Mucosa of descending colon (tissue), 3 donors: ENCODE data around the gene FMO2. TPM values are rescaled to one million over a fixed set of nuclear protein-coding genes. Genes with fewer than 3 reads are reported as not detected.

Experiments
- ATAC-seq: fragments of 200-7000 bp; cut with Tn5 transposase; one replicate; pipeline ENCODE4 v1.9.1; 2020; ENCODE audit warnings: mild to moderate bottlenecking, moderate library complexity
- DNase-seq, 3 donors: peaks; one replicate each; pipeline ENCODE4 v3.0.0-alpha.2; 2020
- H3K36me3 ChIP-seq: fragments of 200-600 bp; one replicate; pipeline ENCODE4 v1.8.0; 2021; ENCODE audit warnings: low read depth, mild to moderate bottlenecking
- H3K4me1 ChIP-seq: fragments of 200-600 bp; one replicate; pipeline ENCODE4 v1.8.0; 2021; ENCODE audit warnings: low read depth, mild to moderate bottlenecking
- H3K4me3 ChIP-seq: fragments of 200-600 bp; one replicate; pipeline ENCODE4 v1.8.0; 2021; ENCODE audit warnings: mild to moderate bottlenecking
- H3K9me3 ChIP-seq: fragments of 200-600 bp; one replicate; pipeline ENCODE4 v1.8.0; 2021; ENCODE audit warnings: mild to moderate bottlenecking
- intact Hi-C, 2 donors: fragments of 100-400 bp; cut with DNase I in 1 of 2; cut with micrococcal nuclease in 1 of 2; formaldehyde crosslinking; loops; one replicate each; pipeline versions ENCODE4 v1.11.0 to v1.11.1; 2022; cut with DNase I, micrococcal nuclease
- total RNA-seq, 3 donors: library from RNA; stranded (reverse); fragmentation: NEBNext Ultra II Directional in 2 of 3; extraction: Animal tissue kit (Norgen Biotek cat#: 25700) in 2 of 3; gene quantifications; one replicate each; pipeline versions ENCODE4 v1.2.1 to v1.2.4, GENCODE V29; 2021 to 2023
- TF ChIP-seq, protein P1 (sequence below): fragments of 200-600 bp; IDR thresholded peaks from one replicate; pipeline ENCODE4 v1.8.0; 2022; ENCODE audit warnings: antibody characterized with exemption, mild to moderate bottlenecking
- donor health status: DM: no; HTN: no; CAD: no; lungs with moderate emphysema.
- donor health status: DM: no; HTN: no; CAD: no.
- donor health status: DM: no; HTN: yes; CAD: no.

FMO2 gene
- total RNA-seq, 3 donors from 2014 or later: 0.55 to 6.1 (median 1.2) TPM

DNA sequence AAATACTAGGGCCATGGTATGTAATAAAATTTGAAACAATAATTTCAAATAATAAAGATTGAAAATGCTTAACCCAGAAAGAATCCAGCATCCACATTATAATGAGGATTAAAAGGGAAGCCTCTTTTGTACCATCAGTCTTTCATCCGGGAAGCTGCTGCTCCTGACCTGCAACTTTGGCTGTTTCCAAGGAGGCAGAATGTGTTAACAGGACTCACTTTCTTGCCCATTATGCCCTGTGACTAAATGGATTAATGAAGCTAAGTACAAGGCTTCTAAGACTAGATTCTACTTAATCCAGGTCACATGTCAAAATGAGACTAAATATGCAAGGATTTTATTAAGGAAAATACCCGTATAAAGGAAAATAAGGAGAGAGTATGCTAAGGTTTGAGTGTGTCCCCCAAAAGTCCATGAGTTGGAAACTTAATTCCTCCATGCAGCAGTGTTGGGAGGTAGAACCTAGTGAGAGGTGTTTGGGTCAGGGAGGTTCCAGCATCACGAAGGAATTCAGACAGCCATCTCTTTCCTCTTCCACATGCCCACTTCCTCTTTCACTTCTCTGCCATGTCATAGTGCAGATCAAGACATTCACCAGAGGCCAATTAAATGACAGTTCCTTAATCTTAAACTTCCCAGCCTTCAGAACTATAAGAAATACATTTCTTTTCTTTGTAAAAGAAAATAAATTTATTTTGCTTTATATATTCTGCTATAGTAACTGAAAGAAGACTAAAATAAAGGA lies 27.7 kb downstream of the FMO2 start:
- no peaks in the 10 kb centered on the region for H3K9me3 ChIP-seq
- intact Hi-C loops: no loop called here
- no peak for DNase-seq
- ATAC-seq: peak; percentile 25
- H3K4me3 ChIP-seq: no peak overlapping the region
- peaks cover 8% of the 10 kb centered on the region for H3K4me1 ChIP-seq
- no peaks in the 10 kb centered on the region for H3K36me3 ChIP-seq
- TF ChIP-seq, protein P1, sequence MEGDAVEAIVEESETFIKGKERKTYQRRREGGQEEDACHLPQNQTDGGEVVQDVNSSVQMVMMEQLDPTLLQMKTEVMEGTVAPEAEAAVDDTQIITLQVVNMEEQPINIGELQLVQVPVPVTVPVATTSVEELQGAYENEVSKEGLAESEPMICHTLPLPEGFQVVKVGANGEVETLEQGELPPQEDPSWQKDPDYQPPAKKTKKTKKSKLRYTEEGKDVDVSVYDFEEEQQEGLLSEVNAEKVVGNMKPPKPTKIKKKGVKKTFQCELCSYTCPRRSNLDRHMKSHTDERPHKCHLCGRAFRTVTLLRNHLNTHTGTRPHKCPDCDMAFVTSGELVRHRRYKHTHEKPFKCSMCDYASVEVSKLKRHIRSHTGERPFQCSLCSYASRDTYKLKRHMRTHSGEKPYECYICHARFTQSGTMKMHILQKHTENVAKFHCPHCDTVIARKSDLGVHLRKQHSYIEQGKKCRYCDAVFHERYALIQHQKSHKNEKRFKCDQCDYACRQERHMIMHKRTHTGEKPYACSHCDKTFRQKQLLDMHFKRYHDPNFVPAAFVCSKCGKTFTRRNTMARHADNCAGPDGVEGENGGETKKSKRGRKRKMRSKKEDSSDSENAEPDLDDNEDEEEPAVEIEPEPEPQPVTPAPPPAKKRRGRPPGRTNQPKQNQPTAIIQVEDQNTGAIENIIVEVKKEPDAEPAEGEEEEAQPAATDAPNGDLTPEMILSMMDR: no peak

DNA sequence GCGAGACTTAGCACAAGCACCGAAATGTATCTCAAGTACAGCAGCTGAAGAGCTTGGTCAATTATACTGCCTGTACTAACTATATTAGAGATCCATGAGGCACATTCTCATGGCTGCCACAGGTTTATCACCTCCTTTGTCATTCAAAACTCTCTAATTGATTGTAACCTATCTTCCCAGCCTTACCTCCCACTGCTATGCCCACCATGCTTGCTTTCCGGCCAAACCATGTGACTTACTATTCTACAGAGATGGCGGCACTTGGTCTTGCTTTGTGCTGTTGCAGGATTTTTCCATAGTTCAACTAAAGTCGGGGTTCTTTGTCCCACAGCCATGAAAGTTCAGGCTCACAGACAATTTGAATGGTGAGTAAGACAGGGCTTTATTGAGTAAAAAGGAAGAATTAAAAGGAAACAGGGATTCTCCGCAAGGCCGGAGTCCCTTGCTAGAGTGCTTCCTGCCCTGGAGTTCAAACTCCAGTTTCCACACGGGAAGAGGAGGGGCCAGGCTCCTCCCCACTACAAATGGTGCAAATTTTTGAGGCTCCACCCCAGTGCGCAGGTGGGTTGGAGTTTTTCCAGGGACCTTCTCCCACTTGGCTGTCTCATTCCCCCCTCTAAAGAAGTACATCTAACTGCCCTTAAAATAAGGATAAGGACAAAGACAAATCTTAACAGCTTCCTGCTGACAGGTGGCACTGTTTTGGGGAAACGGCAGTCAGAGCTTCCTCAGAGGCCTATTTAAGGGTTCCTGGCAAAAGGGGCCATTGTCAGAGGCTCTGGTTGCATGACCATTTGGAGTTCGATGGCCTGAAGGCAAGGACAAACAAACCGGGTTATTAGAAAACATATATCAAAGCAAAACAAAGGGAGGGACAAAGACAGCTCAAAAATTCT lies 28.7 kb downstream of the FMO2 start:
- ATAC-seq (no peak), DNase-seq (no peak)
- Histone ChIP-seq H3K4me3 (no peak overlapping the region), H3K9me3 (no peaks in the 10 kb centered on the region), H3K4me1 (peaks cover 10% of the 10 kb centered on the region), H3K36me3 (no peaks in the 10 kb centered on the region)
- TF ChIP-seq, protein P1: no peak
- intact Hi-C loops: no loop called here

DNA sequence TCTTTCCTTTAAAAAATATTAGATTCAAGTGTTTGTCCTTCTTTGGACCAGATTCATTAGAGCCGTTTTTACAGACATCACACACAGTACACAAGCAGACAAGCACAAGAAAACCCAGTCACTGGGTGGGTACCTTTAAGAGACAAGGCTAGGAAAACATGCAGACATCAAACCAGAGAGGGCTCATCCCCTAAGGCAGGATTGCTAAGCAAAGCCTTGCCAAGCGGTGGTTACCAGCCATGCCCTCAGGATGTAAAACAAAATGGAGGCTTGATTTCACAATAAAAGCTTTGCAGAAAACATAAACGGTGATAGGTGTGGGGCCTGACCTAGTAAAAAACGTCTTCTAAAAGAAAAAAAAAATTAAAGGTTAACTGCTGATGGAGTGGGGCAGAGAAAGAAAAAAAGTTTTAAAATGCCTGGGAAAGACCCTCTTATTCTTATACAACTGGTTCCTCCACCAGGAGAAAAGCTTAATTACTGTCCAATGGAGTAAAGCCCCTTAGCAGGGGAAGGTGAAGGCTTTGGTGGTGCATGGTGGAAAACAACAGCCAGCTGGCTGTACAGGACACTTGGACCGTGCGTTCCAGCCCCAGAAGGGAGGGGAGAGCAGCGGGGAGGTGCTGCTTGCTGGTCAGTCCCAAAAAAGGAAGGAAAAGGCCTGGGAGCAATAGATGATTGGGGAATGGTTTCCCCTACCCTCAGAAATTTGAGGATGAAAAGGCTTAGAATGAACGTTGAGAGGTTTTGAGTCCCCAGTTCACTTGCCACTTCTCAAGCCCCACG lies 32.8 kb downstream of the FMO2 start:
- ATAC-seq (no peak), DNase-seq (no peak)
- peaks cover 4% of the 10 kb centered on the region for H3K4me1 ChIP-seq
- intact Hi-C loops: no loop called here
- no peaks in the 10 kb centered on the region for H3K9me3 ChIP-seq
- TF ChIP-seq, protein P1: no peak
- H3K4me3 ChIP-seq: no peak overlapping the region
- no peaks in the 10 kb centered on the region for H3K36me3 ChIP-seq

DNA sequence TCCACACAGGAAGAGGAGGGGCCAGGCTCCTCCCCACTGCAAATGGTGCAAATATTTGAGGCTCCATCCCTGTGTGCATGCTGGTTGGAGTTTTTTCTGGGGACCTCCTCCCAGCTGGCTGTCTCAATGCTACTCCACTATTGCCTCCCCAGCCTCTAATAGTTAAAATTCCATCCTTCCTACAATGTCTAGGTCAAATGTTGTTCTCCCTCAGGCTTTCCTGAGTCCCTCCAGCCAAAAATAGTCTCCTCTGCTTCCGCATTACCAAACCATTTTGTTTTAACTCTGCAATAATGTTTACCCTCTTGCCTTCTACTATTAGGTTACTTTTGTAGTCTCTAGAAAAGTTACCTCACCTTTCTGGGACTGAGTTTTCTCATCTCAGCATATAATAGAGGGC lies 33.6 kb downstream of the FMO2 start:
- intact Hi-C loops: no loop called here
- DNase-seq (no peak), ATAC-seq (no peak)

More for the DNA sequence above, 33.6 kb downstream of the FMO2 start:
- Histone ChIP-seq H3K4me3 (no peak overlapping the region), H3K9me3 (no peaks in the 10 kb centered on the region), H3K4me1 (peaks cover 4% of the 10 kb centered on the region), H3K36me3 (no peaks in the 10 kb centered on the region)
- TF ChIP-seq, protein P1: no peak
